BJ (cell line): ENCODE results near the gene ACVR1. TPM values are rescaled to one million over a fixed set of nuclear protein-coding genes. Genes with fewer than 3 reads are reported as not detected.

Experiments
- CTCF ChIA-PET: fragments of 350-600 bp; formaldehyde crosslinking; extraction: SDS; loops from one replicate; lab custom pipeline; 2021; ENCODE audit warnings: antibody characterized with exemption, inconsistent platforms; lab: Yijun Ruan, JAX
- POLR2A ChIA-PET: fragments of 300-600 bp; sonication (Branson Sonifier 250); formaldehyde crosslinking; extraction: SDS; loops from one replicate; lab custom pipeline; 2021; ENCODE audit warnings: antibody characterized with exemption; lab: Charles Lee
- DNase-seq: peaks from one replicate; pipeline ENCODE4 v3.0.0-alpha.2; 2011; ENCODE audit warnings: low read depth
- H3K27me3 ChIP-seq: 2 replicates; pipeline ENCODE4 v1.6.0; 2011; ENCODE audit warnings: low read length; ENCODE audit not compliant: control insufficient read depth, insufficient read depth
- H3K36me3 ChIP-seq: 2 replicates; pipeline ENCODE4 v1.5.1; 2011; ENCODE audit warnings: low read length; ENCODE audit not compliant: control insufficient read depth, insufficient read depth
- H3K4me3 ChIP-seq: 2 replicates; pipeline ENCODE4 v1.5.1; 2011; ENCODE audit warnings: low read depth, mild to moderate bottlenecking, control low read depth, low read length
- CTCF ChIP-seq: IDR thresholded peaks from 2 replicates; pipeline ENCODE4 v1.5.1; 2011; ENCODE audit warnings: low read depth, mild to moderate bottlenecking, control low read depth, inconsistent platforms, low read length, moderate library complexity; ENCODE audit not compliant: insufficient read depth
- polyA plus RNA-seq: library from polyadenylated mRNA; depleted of rRNA; stranded (reverse); fragments of >200 nt; gene quantifications from 2 replicates; pipeline ENCODE4 v1.2.3, GENCODE V29; 2011

ACVR1 gene
- polyA plus RNA-seq, 1 experiment = 28.5 TPM

GRCh38 chr2:157793053-157793612 lies 83.0 kb downstream of the ACVR1 start:
- Histone ChIP-seq H3K27me3 (no peaks in the 10 kb centered on the region), H3K36me3 (peaks cover 3% of the 10 kb centered on the region; the same call in 1 of the 2 replicates), H3K4me3 (no peak overlapping the region)
- DNase-seq = no peak
- peak; percentile 32 for TF ChIP-seq CTCF
- CTCF ChIA-PET = interaction anchor here (1.0 to 1.3 kb wide), 3 partner anchors 10 to 83 kb away, joined by 3 to 4 read pairs (median 4); partner anchors contain the start of gene ACVR1
- POLR2A ChIA-PET = no interaction called here

DNA sequence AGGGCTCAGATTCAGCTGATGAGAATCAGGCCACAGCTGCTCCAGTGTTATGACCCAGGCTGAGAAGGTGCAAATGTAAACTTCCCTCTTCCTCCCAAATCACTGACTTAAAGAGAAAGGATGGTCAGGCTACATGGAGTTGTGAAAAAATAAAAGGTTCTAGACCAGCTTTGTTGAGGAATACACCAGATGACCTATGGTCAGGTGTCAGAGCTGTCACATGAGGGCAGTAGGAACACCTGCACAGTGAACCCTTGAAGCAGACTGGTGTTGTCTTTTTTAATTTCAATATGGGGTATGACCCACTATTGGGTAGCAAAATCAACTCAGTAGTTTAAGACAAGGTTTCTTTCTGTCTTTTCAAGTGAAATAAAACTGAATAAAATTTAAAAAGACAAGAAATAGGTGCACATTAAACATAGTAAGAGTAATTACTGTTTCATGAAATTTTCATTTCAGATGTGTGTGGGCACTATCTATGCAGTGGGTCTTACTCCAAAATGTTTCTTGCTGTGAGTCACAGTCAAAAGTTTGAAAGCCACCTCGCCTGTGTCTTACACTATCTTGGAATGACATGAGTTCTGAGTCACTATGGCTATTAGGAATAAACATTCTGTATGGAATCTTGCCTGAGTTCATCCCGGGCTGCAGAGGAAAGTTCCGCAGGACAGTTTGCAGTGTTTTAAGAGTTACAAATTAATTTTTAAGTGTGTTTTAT lies 83.6 kb downstream of the ACVR1 start:
- Histone ChIP-seq H3K4me3 (no peak overlapping the region), H3K27me3 (no peaks in the 10 kb centered on the region), H3K36me3 (peaks cover 3% of the 10 kb centered on the region; the same call in 1 of the 2 replicates)
- ChIA-PET CTCF (interaction anchor here (1.0 to 1.3 kb wide), 3 partner anchors 10 to 84 kb away, joined by 3 to 4 read pairs (median 4); partner anchors contain the start of gene ACVR1), POLR2A (no interaction called here)
- TF ChIP-seq CTCF = no peak
- no peak for DNase-seq

- ChIA-PET POLR2A (no interaction called here), CTCF (interaction anchor here (1.3 kb wide), 1 partner anchor 22 kb away, joined by 3 read pairs; no protein-coding TSS in a partner anchor)
- DNase-seq = no peak
- Histone ChIP-seq H3K36me3 (peaks cover 3% of the 10 kb centered on the region; the same call in 1 of the 2 replicates), H3K27me3 (no peaks in the 10 kb centered on the region), H3K4me3 (no peak overlapping the region)
- TF ChIP-seq CTCF = no peak
These were observed 85.3 kb downstream of the ACVR1 start for GRCh38 chr2:157790780-157791179.

GRCh38 chr2:157789933-157790511 lies 86.1 kb downstream of the ACVR1 start:
- H3K27me3 ChIP-seq = no peaks in the 10 kb centered on the region
- no peak overlapping the region for H3K4me3 ChIP-seq
- ChIA-PET CTCF (interaction anchor here (1.3 kb wide), 1 partner anchor 22 kb away, joined by 3 read pairs; no protein-coding TSS in a partner anchor), POLR2A (no interaction called here)
- peaks cover 3% of the 10 kb centered on the region; the same call in 1 of the 2 replicates for H3K36me3 ChIP-seq
- no peak for DNase-seq
- no peak for TF ChIP-seq CTCF

- POLR2A ChIA-PET = no interaction called here
- CTCF ChIA-PET = interaction anchor here (1.3 to 3.4 kb wide), 2 partner anchors 11 to 21 kb away, joined by 3 to 10 read pairs; no protein-coding TSS in a partner anchor
- Histone ChIP-seq H3K4me3 (no peak overlapping the region), H3K36me3 (peaks cover 3% of the 10 kb centered on the region; the same call in 1 of the 2 replicates), H3K27me3 (no peaks in the 10 kb centered on the region)
- no peak for TF ChIP-seq CTCF
- DNase-seq = no peak
These were observed 86.9 kb downstream of the ACVR1 start for GRCh38 chr2:157789256-157789655.
